NCI-H1417 treated with DMSO at 0.1 percent for 48 hours (cell line): ENCODE results near the gene ADCY9.
A peak's percentile ranks its signal among the peaks of the same experiment; 100 is the strongest.
"Not testable (repeated sequence)": the region's sequence is repeated elsewhere in the genome, so short reads cannot be mapped to it uniquely, and the experiment has no call there.

ENCODE experiments used
- DNase-seq: peaks from one replicate; lab custom pipeline; 2025; lab: John Stamatoyannopoulos, UW

ADCY9 gene

GRCh38 chr16:4067262-4068001, 48.8 kb downstream of the ADCY9 start:
- DNase-seq, result no peak

DNA sequence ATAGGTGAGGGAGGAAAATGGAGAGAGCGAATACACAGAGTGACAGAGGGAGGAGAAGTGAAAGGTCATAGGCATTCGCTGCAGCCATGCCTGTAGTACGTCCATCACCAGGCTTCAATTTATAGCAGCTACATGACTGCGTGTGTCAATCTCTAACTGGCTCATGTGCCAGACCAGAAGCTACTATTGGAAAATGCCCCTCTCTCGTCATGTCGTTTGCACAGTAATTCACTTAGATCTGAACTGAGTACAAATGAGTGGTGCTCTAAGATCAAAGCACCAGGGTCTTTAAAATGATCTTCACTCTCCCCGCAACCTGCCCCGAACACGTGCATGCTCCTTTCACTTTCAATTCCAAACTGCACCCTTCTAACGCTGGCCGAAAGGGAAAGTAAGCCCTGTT, 51.3 kb downstream of the ADCY9 start:
- no peak for DNase-seq

- no peak for DNase-seq
These were observed 53.9 kb downstream of the ADCY9 start for GRCh38 chr16:4062212-4062802.

- no peak for DNase-seq
These were observed 55.4 kb downstream of the ADCY9 start for GRCh38 chr16:4060823-4061222.

- DNase-seq, result no peak
These were observed 56.2 kb downstream of the ADCY9 start for GRCh38 chr16:4060009-4060408.

DNA sequence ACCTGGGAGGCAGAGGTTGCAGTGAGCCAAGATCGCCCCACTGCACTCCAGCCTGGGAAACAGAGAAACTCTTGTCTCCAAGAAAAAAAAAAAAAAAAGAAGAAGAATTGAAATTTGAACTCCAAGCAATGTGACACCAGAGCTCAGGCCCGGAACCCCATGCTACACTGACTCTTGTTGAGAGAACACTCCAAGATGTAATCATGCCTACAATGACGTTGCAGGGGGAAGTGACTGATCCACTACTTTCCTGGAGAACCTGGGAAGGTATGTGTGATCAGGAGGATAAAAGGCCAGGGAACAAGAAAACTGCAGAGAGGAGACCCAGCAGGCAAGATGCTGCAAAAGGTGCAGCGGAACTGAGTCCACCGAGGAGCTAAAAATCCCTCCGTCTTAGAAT, 57.9 kb downstream of the ADCY9 start:
- DNase-seq, result no peak

DNA sequence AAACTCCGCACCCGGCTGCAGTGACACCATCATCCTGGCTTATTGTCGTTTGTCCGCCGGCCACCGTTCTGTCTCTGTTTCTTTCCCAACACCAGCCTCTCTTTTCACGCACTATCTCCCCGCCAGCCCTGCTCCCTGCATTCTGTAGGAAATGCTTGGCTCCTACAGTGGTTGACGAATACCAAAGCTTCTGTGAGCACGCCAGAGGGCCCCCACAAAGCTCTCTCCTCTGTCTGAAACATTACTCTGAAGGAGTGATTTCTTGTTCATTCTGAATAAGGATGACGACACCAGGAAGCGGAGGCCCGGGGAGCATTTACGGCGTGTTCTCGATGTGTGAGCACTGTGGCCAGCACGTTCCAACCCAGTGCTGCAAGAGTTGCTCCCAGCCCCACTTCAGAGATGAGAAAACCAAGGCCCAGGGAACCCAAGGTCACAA, 58.8 kb downstream of the ADCY9 start:
- DNase-seq, result no peak

DNA sequence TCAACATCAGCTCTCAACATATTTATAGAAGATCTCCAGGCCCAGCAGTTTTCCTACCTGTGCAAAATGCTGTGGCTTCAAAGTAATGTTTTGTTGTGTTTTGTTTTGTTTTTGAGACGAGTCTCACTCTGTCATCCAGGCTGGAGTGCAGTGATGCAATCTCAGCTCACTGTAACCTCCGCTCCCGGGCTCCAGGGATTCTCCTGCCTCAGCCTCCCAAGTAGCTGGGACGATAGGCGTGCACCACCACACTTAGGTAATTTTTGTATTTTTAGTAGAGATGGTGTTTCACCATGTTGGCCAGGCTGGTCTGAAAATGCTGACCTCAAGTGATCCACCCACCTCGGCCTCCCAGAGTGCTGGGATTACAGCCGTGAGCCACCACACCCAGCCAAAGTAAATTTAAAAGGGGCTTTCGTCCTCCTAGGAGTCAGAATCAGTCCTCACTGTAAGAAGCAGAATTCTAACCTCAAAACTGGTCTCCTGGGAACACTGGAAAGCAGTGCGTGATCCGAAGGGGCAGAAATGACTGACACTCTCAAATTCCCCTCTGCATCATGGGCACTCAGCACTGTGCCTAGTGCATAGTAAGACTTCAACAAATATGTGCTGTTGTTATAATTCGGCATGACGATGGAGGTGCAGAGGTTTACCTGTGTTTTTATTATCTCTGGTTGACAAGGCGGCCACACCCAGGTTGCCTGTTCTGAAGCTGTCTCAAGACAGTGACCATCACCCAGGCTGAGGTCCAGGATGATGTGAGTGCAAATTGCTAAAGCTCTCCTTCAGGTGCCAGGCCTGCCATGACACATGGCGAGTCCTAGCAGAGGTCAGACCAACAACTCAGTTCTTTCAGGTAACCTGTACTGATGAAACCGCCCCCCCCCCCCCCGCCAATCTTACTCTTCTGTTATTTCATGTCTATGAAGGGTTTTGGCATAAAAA, 59.8 kb downstream of the ADCY9 start:
- no peak for DNase-seq

- no peak for DNase-seq
These were observed 60.5 kb downstream of the ADCY9 start for GRCh38 chr16:4055748-4056147.

- DNase-seq, result peak; percentile 45
These were observed 62.9 kb downstream of the ADCY9 start for GRCh38 chr16:4053301-4053845.

GRCh38 chr16:4052801-4053293, 63.4 kb downstream of the ADCY9 start:
- DNase-seq, result no peak

DNA sequence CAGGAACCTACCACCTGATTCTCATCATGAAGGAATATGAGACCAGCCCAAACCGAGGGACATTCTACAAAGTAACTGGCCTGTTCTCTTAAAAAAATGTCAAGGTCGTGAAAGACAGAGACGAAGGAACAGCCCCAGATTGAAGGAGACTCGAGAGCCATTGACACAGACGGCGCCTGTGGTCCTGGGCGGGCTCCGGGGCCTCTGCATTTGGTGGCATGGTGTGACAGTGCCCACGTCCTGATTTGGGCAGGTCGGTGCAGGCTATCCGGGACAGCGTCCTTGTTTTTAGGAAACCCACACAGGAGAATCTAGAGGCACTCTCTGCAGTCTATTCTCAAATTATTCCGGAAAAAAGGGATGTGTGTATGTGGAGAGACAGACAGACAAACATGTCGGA, 64.1 kb downstream of the ADCY9 start:
- no peak for DNase-seq

- no peak for DNase-seq
These were observed 64.7 kb downstream of the ADCY9 start for GRCh38 chr16:4051591-4051990.

DNA sequence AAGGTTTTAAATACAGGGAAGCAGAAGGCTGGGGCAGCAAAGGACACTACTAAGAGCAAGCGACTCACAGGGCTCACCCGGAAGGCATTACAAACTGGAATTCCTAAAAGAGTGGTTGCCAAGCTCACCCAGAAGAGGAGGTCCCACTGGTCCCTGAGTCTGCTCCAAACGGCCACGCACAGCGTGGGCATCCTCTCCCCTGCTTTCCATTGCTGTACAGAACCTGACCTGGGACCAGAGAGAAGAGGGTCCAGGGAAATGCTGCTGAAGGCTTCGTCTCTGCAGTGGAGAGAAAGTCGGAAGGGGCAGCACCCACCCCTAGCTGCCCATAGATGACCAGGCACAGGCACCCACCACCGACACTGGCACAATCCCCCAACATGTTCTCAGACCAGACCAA, 67.2 kb downstream of the ADCY9 start:
- DNase-seq, result no peak

GRCh38 chr16:4048481-4048880, 67.8 kb downstream of the ADCY9 start:
- DNase-seq, result no peak

- no peak for DNase-seq
These were observed 70.0 kb downstream of the ADCY9 start for GRCh38 chr16:4046221-4046620.

- DNase-seq, result not testable (repeated sequence)
These were observed 70.7 kb downstream of the ADCY9 start for GRCh38 chr16:4045561-4045960.

DNA sequence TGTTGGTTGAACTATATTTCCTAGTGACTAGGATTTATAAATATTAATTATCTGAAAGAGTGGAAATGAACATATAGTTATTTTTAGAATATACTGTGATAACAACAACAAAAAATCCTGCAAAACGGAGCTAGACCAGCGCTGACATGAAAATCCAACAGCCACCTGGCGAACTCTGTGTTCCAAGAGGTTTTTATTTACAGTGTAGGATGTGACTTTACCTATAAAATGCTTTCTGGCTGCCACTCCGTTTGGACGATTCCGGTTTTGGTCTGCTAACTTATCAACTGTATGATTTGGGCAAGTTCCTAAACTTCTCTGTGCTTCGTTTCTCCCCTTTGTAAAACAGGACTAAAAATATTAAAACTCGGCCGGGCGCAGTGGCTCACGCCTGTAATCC, 73.7 kb downstream of the ADCY9 start:
- no peak for DNase-seq

- no peak for DNase-seq
These were observed 77.8 kb downstream of the ADCY9 start for GRCh38 chr16:4038448-4038847.

DNA sequence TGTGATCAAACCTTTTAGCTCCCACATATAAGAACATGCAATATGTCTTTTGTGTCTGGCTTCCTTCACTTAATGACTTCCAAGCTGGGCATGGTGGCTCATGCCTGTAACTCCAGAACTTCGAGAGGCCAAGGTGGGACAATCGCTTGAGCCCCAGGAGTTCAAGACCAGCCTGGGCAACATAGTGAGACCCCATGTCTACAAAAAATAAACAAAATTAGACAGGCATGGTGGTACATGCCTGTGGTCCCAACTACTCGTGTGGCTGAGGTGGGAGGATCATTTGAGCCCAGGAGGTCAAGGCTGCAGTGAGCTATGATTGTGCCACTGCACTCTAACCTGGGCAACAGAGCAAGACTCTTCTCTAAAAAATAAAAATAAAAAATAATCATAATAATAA, 79.3 kb downstream of the ADCY9 start:
- not testable (repeated sequence) for DNase-seq

- DNase-seq, result no peak
These were observed 81.3 kb downstream of the ADCY9 start for GRCh38 chr16:4034963-4035362.

DNA sequence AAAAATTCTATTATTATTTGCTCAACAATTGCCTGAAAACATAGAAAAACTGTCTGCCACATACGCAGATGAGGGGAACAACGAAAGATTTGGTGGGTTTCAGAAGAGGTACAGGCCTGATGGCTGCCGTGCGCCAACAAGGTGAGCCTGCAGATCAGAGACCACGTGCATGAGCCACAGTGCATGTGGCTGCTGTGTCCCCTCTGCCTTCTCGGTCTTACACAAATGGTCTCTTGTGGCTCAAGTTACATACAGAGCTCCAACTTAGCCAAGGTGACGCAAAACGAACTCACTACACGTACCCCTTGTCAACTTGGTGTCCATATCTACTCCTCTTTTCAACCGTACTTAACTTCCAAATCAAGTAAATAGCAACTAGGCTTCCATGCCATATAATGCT, 82.3 kb downstream of the ADCY9 start:
- no peak for DNase-seq
